Smooth muscle cell (in vitro differentiated cells): ENCODE measurements around the gene CPED1. TPM values are rescaled to one million over a fixed set of nuclear protein-coding genes. Genes with fewer than 3 reads are reported as not detected.

Experiments used
- DNase-seq: peaks from one replicate; lab custom pipeline; 2025; ENCODE audit not compliant: unreplicated experiment; lab: John Stamatoyannopoulos, UW
- H2AFZ ChIP-seq: fragments of 200-600 bp; sonication (generic); 2 replicates; pipeline ENCODE4 v1.6.0; 2016; ENCODE audit warnings: antibody characterized with exemption, low read depth, mild to moderate bottlenecking
- H3F3A ChIP-seq: fragments of 200-600 bp; sonication (generic); 2 replicates; pipeline ENCODE4 v1.6.0; 2017; ENCODE audit warnings: antibody characterized with exemption, low read depth
- H3K27ac ChIP-seq: fragments of 200-600 bp; sonication (generic); 2 replicates; pipeline ENCODE4 v1.5.1; 2016; ENCODE audit warnings: low read depth, mild to moderate bottlenecking
- H3K27me3 ChIP-seq: fragments of 200-600 bp; sonication (generic); 2 replicates; pipeline ENCODE4 v1.6.1; 2016; ENCODE audit warnings: low read depth, mild to moderate bottlenecking
- H3K36me3 ChIP-seq: fragments of 200-600 bp; sonication (generic); 2 replicates; pipeline ENCODE4 v1.5.1; 2016; ENCODE audit warnings: low read depth
- H3K4me1 ChIP-seq: fragments of 200-600 bp; sonication (generic); 2 replicates; pipeline ENCODE4 v1.5.1; 2016; ENCODE audit warnings: low read depth
- H3K4me2 ChIP-seq: fragments of 200-600 bp; sonication (generic); 2 replicates; pipeline ENCODE4 v1.6.0; 2016; ENCODE audit warnings: mild to moderate bottlenecking
- H3K4me3 ChIP-seq: fragments of 200-600 bp; sonication (generic); 2 replicates; pipeline ENCODE4 v1.5.1; 2016; ENCODE audit warnings: mild to moderate bottlenecking
- H3K79me2 ChIP-seq: fragments of 200-600 bp; sonication (generic); 2 replicates; pipeline ENCODE4 v1.6.0; 2016; ENCODE audit warnings: low read depth, mild to moderate bottlenecking
- H3K9ac ChIP-seq: fragments of 200-600 bp; sonication (generic); 2 replicates; pipeline ENCODE4 v1.6.0; 2016; ENCODE audit warnings: low read depth
- H3K9me3 ChIP-seq: fragments of 200-600 bp; sonication (generic); replicated peaks from 2 replicates; pipeline ENCODE4 v1.5.1; 2016; ENCODE audit warnings: low read depth
- H4K20me1 ChIP-seq: fragments of 200-600 bp; sonication (generic); 2 replicates; pipeline ENCODE4 v1.6.0; 2016; ENCODE audit warnings: low read depth
- WGBS: methylation state at CpG from one replicate; pipeline ENCODE4 v1.1.7; 2016; ENCODE audit warnings: low lambda C conversion rate; 5-methylcytosine and 5-hydroxymethylcytosine counted together
- polyA plus RNA-seq: library from polyadenylated mRNA; unstranded; fragments of >200 nt; fragmentation: Nextera tagmentation; extraction: Ambion mirVana; gene quantifications from 2 replicates; pipeline ENCODE4 v1.2.1, GENCODE V29; 2016
- total RNA-seq: library from RNA; depleted of rRNA; stranded (reverse); fragments of >200 nt; gene quantifications from 2 replicates; pipeline ENCODE4 v1.2.3, GENCODE V29; 2014
- TF ChIP-seq, protein P1 (sequence below): fragments of 200-600 bp; sonication (generic); IDR thresholded peaks from 2 replicates; pipeline ENCODE4 v1.5.1; 2017; ENCODE audit warnings: borderline replicate concordance, mild to moderate bottlenecking, antibody characterized with exemption; ENCODE audit not compliant: insufficient read depth, poor library complexity, severe bottlenecking

Gene CPED1
- total and polyA plus RNA-seq, 2 experiments from 2014 or later, result 9.5 to 12.9 TPM

GRCh38 chr7:121043314-121044234 lies 55.1 kb downstream of the CPED1 start:
- H3K4me1 ChIP-seq, result no peaks in the 10 kb centered on the region
- no peak overlapping the region for H3K4me2 ChIP-seq
- 90% methylated on average over 4 of the region's 4 CpGs for WGBS
- H3K36me3 ChIP-seq, result no peaks in the 10 kb centered on the region
- no peak overlapping the region for H3K4me3 ChIP-seq
- H3K27ac ChIP-seq, result no peak overlapping the region
- no peaks in the 10 kb centered on the region for H3K27me3 ChIP-seq
- TF ChIP-seq, protein P1, sequence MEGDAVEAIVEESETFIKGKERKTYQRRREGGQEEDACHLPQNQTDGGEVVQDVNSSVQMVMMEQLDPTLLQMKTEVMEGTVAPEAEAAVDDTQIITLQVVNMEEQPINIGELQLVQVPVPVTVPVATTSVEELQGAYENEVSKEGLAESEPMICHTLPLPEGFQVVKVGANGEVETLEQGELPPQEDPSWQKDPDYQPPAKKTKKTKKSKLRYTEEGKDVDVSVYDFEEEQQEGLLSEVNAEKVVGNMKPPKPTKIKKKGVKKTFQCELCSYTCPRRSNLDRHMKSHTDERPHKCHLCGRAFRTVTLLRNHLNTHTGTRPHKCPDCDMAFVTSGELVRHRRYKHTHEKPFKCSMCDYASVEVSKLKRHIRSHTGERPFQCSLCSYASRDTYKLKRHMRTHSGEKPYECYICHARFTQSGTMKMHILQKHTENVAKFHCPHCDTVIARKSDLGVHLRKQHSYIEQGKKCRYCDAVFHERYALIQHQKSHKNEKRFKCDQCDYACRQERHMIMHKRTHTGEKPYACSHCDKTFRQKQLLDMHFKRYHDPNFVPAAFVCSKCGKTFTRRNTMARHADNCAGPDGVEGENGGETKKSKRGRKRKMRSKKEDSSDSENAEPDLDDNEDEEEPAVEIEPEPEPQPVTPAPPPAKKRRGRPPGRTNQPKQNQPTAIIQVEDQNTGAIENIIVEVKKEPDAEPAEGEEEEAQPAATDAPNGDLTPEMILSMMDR, result no peak
- no peak for DNase-seq
- H3K79me2 ChIP-seq, result peaks cover 3% of the 10 kb centered on the region
- no peak overlapping the region for H2AFZ ChIP-seq
- H4K20me1 ChIP-seq, result no peaks in the 10 kb centered on the region
- no peaks in the 10 kb centered on the region for H3K9me3 ChIP-seq
- H3F3A ChIP-seq, result no peaks in the 10 kb centered on the region
- H3K9ac ChIP-seq, result no peak overlapping the region

DNA sequence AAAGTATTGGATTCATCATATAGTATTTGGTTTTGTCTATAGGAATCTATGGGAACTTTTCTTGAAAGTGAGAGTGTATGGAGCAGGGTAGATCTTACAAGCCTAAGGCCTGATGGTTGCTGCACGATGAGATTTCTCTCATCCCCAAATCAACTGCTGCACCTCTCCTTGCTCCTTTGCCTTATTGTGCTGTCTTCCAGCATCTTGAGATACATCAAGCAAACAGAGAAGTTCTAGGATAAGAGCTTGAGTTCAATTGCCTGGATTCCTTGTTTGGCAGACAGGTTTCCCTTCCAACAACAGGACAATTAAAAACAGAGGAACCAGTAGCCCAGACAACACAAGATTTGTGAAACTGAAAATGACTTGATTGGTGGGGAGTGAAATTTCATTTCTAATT lies 56.6 kb downstream of the CPED1 start:
- H3K4me1 ChIP-seq, result no peaks in the 10 kb centered on the region
- H3K27ac ChIP-seq, result no peak overlapping the region
- H3K4me2 ChIP-seq, result no peak overlapping the region
- no peaks in the 10 kb centered on the region for H3K9me3 ChIP-seq
- no peaks in the 10 kb centered on the region for H4K20me1 ChIP-seq
- H3K4me3 ChIP-seq, result no peak overlapping the region
- TF ChIP-seq, protein P1, result no peak
- no peak for DNase-seq
- H3K9ac ChIP-seq, result no peak overlapping the region
- no peaks in the 10 kb centered on the region for H3K27me3 ChIP-seq
- H3K36me3 ChIP-seq, result no peaks in the 10 kb centered on the region
- H3K79me2 ChIP-seq, result peaks cover 3% of the 10 kb centered on the region
- no peaks in the 10 kb centered on the region for H3F3A ChIP-seq
- H2AFZ ChIP-seq, result no peak overlapping the region
- 96% methylated on average over 1 of the region's 1 CpG for WGBS

DNA sequence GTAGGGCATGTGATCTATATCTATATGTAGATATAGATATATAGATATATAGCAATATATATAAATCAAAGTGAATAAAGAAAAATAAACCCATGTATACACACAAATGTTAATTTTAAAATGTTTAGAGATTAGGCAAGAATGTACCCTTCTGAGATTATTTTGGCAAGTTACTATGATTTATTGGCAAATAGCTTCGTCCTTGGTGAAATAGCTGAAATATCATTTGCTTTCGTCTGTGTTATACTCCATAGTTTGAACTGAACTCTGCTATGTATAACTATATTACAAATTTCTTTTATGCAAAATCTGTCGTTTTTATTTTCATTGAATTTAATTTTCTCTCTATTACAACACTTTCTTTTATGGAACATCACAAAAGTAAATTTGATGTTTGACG lies 57.5 kb downstream of the CPED1 start:
- Histone ChIP-seq H3K79me2 (peaks cover 3% of the 10 kb centered on the region), H3F3A (no peaks in the 10 kb centered on the region), H3K27ac (no peak overlapping the region), H2AFZ (no peak overlapping the region), H3K4me2 (no peak overlapping the region), H3K36me3 (no peaks in the 10 kb centered on the region), H3K4me3 (no peak overlapping the region), H3K9me3 (no peaks in the 10 kb centered on the region), H3K4me1 (no peaks in the 10 kb centered on the region), H3K27me3 (no peaks in the 10 kb centered on the region), H3K9ac (no peak overlapping the region), H4K20me1 (no peaks in the 10 kb centered on the region)
- no peak for DNase-seq
- TF ChIP-seq, protein P1, result no peak
- 90% methylated on average over 4 of the region's 4 CpGs for WGBS
